Jurkat, Clone E6-1 (cell line): ENCODE measurements around the gene UACA.

Experiments used
- DNase-seq: peaks from one replicate; pipeline ENCODE4 v3.0.0-alpha.2; 2011; ENCODE audit warnings: low read depth, low spot score
- H3K4me3 ChIP-seq: 2 replicates; pipeline ENCODE4 v1.5.1; 2011; ENCODE audit warnings: mild to moderate bottlenecking, low read length, control low read depth, moderate library complexity

UACA gene

DNA sequence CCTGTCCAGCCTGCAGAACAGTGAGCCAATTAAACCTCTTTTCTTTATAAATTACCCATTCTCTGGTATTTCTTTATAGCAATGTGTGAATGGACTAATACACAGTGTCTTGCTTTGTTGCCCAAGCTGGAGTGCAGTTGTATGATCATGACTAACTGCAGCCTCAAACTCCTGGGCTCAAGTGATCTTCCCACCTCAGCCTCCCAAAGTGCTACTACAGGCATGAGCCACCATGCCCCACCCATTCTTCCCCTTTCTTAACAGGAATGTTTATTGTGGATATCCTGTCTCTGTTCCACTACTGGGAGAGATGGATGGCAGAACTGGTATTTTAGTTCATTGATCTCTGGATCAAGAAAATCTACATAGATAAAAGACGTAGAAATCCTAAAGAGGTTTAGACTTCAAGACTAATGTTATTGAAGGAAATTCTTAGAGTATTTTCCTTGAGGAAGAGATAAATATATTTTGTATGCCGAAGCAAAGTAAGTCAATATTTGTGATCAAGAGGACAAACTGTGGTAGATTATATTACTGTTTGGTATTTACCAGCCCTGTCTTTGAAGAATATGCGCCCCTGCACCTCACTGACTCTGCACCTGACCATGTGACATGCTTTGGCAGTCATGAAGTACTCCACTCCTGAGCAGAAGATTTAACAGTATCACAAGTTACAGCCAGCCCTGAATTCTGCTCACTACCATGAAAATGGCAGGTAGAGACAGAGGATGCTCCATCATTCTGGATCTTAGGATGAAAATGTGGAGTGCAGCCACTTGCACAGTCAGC lies 42.9 kb downstream of the UACA start:
- H3K4me3 ChIP-seq = no peak overlapping the region
- no peak for DNase-seq

- H3K4me3 ChIP-seq = no peak overlapping the region
- no peak for DNase-seq
Observed at GRCh38 chr15:70717237-70717793, 46.0 kb downstream of the UACA start.

GRCh38 chr15:70715840-70716485 lies 47.4 kb downstream of the UACA start:
- no peak overlapping the region for H3K4me3 ChIP-seq
- DNase-seq = no peak

DNA sequence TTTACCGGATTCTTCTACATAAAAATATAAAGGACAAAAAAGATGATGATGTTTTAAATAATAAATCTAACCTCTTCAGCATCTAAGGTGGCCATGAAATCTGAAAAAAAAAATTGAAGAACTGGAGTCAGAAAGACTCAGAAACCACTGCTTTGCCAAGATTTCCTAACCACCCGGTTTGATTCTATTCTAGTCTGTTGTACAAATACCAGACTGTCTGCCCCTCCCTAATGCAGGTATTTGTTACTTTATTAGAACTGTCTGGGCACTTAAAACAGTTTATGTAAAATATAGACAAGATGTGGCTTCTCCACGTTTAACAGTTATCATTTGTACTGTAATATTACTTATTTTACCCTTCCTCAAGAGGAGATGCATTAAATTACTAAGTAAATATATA lies 48.8 kb downstream of the UACA start:
- no peak for DNase-seq

DNA sequence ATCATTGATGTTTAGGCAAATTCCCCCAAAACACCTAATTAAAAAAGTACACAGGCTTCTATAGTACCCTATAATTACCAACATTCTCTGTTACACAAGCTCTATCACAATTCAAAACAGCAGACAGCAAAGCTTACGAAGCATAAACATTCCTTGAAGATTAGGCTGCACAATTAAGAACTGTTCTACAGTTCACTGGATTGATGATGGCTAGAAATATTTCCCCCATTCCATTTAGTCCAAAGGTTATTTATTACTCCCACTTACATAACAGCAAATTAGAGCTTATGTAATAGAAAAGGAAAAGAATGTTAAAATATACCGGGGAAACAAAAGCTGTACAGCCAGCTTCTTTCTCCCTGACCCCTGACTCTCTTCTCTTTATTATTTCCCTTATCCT lies 49.3 kb downstream of the UACA start:
- no peak for DNase-seq
- H3K4me3 ChIP-seq = no peak overlapping the region

More for the DNA sequence above, 48.8 kb downstream of the UACA start:
- no peak overlapping the region for H3K4me3 ChIP-seq

GRCh38 chr15:70712271-70712670 lies 51.1 kb downstream of the UACA start:
- no peak for DNase-seq
- no peak overlapping the region for H3K4me3 ChIP-seq

DNA sequence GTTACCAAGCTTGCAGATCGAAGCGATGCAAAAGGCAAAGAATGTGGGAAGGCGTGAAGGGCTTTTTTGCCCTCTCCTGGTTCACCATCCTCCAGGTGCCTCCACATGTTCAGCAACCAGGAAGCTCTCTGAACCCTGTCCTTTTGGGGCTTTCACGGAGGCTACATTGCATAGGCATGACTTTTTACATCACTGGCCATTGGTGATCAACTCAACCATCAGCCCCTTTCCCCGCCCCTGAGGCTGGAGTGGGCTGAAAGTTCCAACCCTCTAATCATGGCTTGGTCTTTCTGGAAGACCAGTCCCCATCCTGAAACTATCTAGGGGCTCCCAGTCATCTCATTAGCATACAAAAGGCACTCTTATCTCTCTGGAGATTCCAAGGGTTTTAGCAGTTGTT lies 52.6 kb downstream of the UACA start:
- no peak for DNase-seq
- H3K4me3 ChIP-seq = no peak overlapping the region

GRCh38 chr15:70708839-70709238 lies 54.5 kb downstream of the UACA start:
- no peak for DNase-seq
- no peak overlapping the region for H3K4me3 ChIP-seq

DNA sequence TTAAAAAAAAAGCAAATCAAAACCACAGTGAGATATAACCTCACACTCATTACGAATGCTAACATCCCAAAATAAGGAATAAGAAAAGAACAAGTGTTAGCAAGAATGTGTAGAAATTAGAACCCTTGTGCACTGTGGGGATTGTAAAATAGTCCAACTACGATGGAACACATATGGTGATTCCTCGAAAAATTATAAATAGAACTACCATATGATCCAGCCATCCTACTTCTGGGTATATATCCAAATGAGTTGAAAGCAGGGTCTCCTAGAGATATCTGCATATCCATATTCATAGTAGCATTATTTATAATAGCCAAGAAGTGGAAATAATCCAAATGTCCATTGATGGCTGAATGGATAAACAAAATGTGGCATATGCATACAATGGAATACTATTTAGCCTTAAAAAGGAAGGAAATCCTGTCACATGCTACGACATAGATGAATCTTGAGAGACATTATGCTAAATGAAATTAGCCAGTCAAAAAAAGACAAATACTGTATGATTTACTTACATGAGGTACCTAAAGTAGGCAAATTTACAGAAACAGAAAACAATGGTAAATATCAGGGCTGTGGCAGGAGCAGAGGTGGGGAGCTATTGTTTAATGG lies 55.6 kb downstream of the UACA start:
- DNase-seq = no peak
- no peak overlapping the region for H3K4me3 ChIP-seq

- H3K4me3 ChIP-seq = no peak overlapping the region
Observed at GRCh38 chr15:70704731-70705130, 58.6 kb downstream of the UACA start.

DNA sequence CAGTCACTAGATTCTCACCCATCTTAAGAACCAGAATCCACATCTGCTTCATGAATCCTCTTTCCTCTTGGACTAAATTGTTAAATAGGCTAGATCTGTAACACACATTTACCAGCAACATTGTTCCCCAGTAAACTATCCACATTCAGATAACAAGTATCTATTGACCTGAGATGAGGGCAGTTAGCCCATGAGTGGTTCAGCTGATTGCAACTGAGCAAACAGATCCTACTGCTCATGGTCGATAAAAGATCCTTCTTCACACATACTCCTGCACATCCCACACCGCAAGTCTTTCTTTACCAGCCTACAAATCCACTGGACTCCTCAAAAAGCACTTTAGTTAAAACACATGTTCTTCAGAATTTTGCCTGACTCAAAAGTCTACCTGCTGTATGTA lies 59.2 kb downstream of the UACA start:
- H3K4me3 ChIP-seq = no peak overlapping the region
- DNase-seq = no peak

More at GRCh38 chr15:70704731-70705130, 58.6 kb downstream of the UACA start:
- no peak for DNase-seq

DNA sequence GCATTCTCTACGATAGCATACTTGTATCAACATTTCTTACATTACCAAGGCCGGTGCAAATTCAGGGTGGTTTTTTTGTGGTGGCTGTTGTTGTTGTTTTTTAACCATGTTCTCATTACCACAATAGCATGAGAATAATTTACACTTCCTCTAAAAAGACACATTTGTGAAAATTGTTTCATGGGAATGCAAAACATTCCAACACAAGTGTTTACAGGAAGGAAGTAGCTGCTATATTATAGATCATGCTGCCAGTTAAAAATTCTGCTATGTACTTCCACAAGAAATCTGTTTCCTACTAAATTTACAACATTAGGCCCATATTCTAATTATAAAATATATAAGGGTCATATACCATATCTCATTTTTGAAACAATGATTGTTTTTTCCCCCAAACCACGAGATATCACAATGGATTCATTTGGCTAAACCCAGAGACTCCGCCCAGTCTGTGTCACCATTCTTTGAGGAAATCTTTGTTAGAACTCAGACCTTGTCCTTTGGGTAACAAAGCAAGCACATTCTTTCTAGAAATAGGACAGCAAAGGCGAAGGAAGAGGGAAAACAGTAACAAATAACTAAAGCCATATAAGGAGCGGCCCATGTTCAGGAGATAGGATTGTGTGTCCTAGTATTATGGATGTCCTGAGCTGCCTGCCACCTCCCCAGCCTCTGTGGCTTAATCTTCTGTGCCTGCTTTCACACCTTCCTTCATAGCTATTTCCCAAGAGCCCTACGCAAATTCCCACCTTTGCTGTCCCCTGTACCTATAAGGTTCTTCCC lies 60.1 kb downstream of the UACA start:
- no peak overlapping the region for H3K4me3 ChIP-seq
- no peak for DNase-seq

DNA sequence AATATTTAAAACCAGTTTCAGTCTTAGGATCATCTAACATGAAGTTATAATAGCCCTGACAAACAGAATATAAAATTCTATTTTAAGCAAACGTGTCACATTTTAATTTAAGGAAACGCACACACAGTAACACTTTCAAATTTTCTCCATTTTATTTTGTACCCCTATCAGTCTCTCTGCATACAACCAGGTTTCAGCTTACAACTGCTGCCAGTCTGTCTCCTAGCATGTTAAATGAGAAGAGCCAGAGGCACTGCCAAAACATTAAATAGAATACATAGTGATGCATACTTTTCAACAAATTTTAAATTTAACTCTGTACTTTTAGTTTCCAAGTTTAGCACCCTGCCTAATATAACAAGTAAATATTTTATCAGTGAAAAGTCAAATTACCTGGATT lies 60.8 kb downstream of the UACA start:
- no peak overlapping the region for H3K4me3 ChIP-seq
- no peak for DNase-seq

DNA sequence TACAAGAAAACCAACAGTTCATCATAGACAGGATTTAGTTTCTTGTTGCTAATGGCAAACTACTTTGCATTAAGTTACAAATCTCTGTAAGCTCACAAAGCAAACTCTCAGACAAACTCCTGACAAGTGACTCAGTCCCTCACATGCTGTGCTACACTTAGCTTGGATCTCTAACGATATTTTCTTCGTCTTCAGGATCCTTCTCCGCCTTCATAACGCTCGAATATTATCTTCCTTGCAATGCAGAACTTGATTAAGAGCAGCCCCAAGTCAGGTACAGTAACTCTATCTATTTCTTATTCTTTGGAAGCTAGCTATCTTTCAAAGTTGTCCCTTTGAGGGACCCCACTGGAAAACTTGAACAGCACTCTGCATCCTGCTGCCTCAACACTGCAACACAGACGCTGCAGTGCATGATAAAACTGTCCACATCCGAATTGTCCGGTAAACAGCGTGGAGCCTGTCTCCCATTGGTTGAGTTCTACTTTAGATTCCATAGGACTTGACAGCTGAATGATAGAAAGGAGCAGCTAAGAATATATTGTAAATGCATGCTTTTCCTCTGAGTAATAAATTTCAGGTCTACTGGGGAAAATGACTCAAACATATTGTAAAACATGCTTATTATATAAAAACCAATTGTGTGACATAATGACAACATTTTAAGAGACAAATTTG lies 61.3 kb downstream of the UACA start:
- no peak overlapping the region for H3K4me3 ChIP-seq
- DNase-seq = no peak

DNA sequence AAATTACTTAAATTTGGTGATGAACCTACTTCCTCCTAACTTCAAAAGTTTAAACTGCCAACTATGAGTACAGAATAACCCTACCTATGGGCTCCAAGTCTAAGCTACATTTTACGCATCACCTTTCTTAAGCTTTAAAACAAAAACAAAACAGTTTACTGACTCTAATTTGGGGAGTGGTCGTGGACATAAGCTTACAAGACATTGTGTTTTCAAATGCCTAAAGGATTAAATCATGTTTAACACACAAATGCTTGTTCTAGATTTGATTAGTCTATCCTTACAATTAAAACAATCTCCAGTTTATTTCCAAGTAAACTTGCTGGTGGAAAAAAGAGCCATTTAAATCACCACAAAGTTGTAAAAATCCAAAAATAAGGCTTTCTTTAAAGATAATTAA lies 62.2 kb downstream of the UACA start:
- no peak overlapping the region for H3K4me3 ChIP-seq
- no peak for DNase-seq

- no peak for DNase-seq
- no peak overlapping the region for H3K4me3 ChIP-seq
Observed at GRCh38 chr15:70699890-70700289, 63.5 kb downstream of the UACA start.

GRCh38 chr15:70698836-70699390 lies 64.4 kb downstream of the UACA start:
- H3K4me3 ChIP-seq = no peak overlapping the region
- DNase-seq = no peak

GRCh38 chr15:70698426-70698825 lies 64.9 kb downstream of the UACA start:
- no peak for DNase-seq
- H3K4me3 ChIP-seq = no peak overlapping the region
